Measurements from ENCODE around the gene LYRM9.

- TF ChIP-seq CTCF (IDR thresholded peaks at IDR 0.05; ENCODE audit: low read depth, low read length, poor library complexity, severe bottlenecking) (no peak), EZH2phosphoT487 (IDR thresholded peaks at IDR 0.05; ENCODE audit: borderline replicate concordance, low read length) (no peak)
Observed at GRCh38 chr17:27895940-27896535, 2.9 kb upstream of the LYRM9 start.
